ENCODE data around the gene AJM1.
A peak's percentile ranks its signal among the peaks of the same experiment; 100 is the strongest.
"Not testable (repeated sequence)": the region's sequence is repeated elsewhere in the genome, so short reads cannot be mapped to it uniquely, and the experiment has no call there.

The AJM1 gene

GRCh38 chr9:136831002-136831719, 11.1 kb upstream of the AJM1 start:
- no peak for DNase-seq (ENCODE audit: low read depth, low spot score)

GRCh38 chr9:136831720-136832104, 10.6 kb upstream of the AJM1 start:
- no peak for DNase-seq (ENCODE audit: low read depth, low spot score)

- no peak for DNase-seq (ENCODE audit: low read depth, low spot score)
Observed at GRCh38 chr9:136832581-136832980, 9.7 kb upstream of the AJM1 start.

GRCh38 chr9:136833381-136834048, 8.8 kb upstream of the AJM1 start:
- DNase-seq (ENCODE audit: low read depth, low spot score) = not testable (repeated sequence)

GRCh38 chr9:136835162-136835931, 6.9 kb upstream of the AJM1 start:
- DNase-seq (ENCODE audit: low read depth, low spot score) = no peak

- DNase-seq (ENCODE audit: low read depth, low spot score) = no peak
Observed at GRCh38 chr9:136835932-136836904, 6.1 kb upstream of the AJM1 start.

- DNase-seq (ENCODE audit: low read depth, low spot score) = no peak
Observed at GRCh38 chr9:136837146-136837855, 5.0 kb upstream of the AJM1 start.

- not testable (repeated sequence) for DNase-seq (ENCODE audit: low read depth, low spot score)
Observed at GRCh38 chr9:136837856-136838277, 4.4 kb upstream of the AJM1 start.

GRCh38 chr9:136838314-136839228, 3.7 kb upstream of the AJM1 start:
- no peak for DNase-seq (ENCODE audit: low read depth, low spot score)

- no peak for DNase-seq (ENCODE audit: low read depth, low spot score)
Observed at GRCh38 chr9:136839229-136840139, 2.8 kb upstream of the AJM1 start.

- DNase-seq (ENCODE audit: low read depth, low spot score) = no peak
Observed at GRCh38 chr9:136840140-136840876, 2.0 kb upstream of the AJM1 start.

- peak; percentile 44 for DNase-seq (ENCODE audit: low read depth, low spot score)
Observed at GRCh38 chr9:136840877-136841645, 1.2 kb upstream of the AJM1 start.

- not testable (repeated sequence) for DNase-seq (ENCODE audit: low read depth, low spot score)
Observed at GRCh38 chr9:136841646-136842379, 465 bp upstream of the AJM1 start.

- DNase-seq (ENCODE audit: low read depth, low spot score) = not testable (repeated sequence)
Observed at GRCh38 chr9:136843159-136843800, 1.0 kb downstream of the AJM1 start.

GRCh38 chr9:136843801-136844740, 1.8 kb downstream of the AJM1 start:
- DNase-seq (ENCODE audit: low read depth, low spot score) = not testable (repeated sequence)
